H1 (cell line): ENCODE results near the gene DNASE1L1. TPM values are rescaled to one million over a fixed set of nuclear protein-coding genes. Genes with fewer than 3 reads are reported as not detected.

ENCODE experiments used
- CHD7 ChIP-seq: fragments of 300-600 bp; sonication (generic); IDR thresholded peaks from 2 replicates; pipeline ENCODE4 v1.7.1; 2012; ENCODE audit warnings: low read length, moderate library complexity, mild to moderate bottlenecking, inconsistent platforms; ENCODE audit not compliant: insufficient replicate concordance
- CTCF ChIP-seq, 3 experiments: IDR thresholded peaks; 1 replicate in 2 of 3; 2 replicates in 1 of 3; pipeline versions ENCODE4 v1.5.1 to v1.6.1; 2011; ENCODE audit warnings: low read length in 3 of 3, mild to moderate bottlenecking in 3 of 3, inconsistent platforms in 2 of 3, low read depth in 1 of 3, moderate library complexity in 1 of 3; ENCODE audit not compliant: insufficient read depth in 1 of 3; ENCODE audit errors: control extremely low read depth in 1 of 3
- JUND ChIP-seq: IDR thresholded peaks from 2 replicates; pipeline ENCODE4 v1.6.1; 2011; ENCODE audit warnings: mild to moderate bottlenecking, improper control_type of control experiment, low read length
- NRF1 ChIP-seq: IDR thresholded peaks from 2 replicates; pipeline ENCODE4 v1.6.1; 2011; ENCODE audit warnings: mild to moderate bottlenecking, low read depth, low read length, improper control_type of control experiment
- POU5F1 ChIP-seq: IDR thresholded peaks from 2 replicates; pipeline ENCODE4 v1.6.1; 2011; ENCODE audit warnings: low read depth, mild to moderate bottlenecking, low read length, moderate library complexity
- RNF2 ChIP-seq: fragments of 200-900, 300-1000 bp; sonication (generic); IDR thresholded peaks from 2 replicates; pipeline ENCODE4 v1.7.1; 2016; ENCODE audit warnings: borderline replicate concordance, low read depth, mild to moderate bottlenecking, antibody characterized with exemption, low read length; ENCODE audit not compliant: poor library complexity, severe bottlenecking; ENCODE audit errors: missing control alignments
- SP2 ChIP-seq: IDR thresholded peaks from 2 replicates; pipeline ENCODE4 v1.6.1; 2012; ENCODE audit warnings: mild to moderate bottlenecking, low read length, inconsistent platforms
- polyA plus RNA-seq, 7 experiments: library from polyadenylated mRNA; depleted of rRNA in 3 of 7; stranded (reverse) in 5 of 7; unstranded in 2 of 7; fragments of >200 nt in 5 of 7; fragments of 200-250 nt in 2 of 7; gene quantifications; 1 replicate in 5 of 7; 2 replicates in 1 of 7; 4 replicates in 1 of 7; pipeline versions ENCODE4 v1.2.1 to v1.2.3, GENCODE V29; 2011 to 2013; ENCODE audit warnings: missing spikeins in 2 of 7, mixed read lengths in 2 of 7
- total RNA-seq: library from RNA; stranded (reverse); fragmentation: NEBNext Ultra II Directional; extraction: Animal tissue kit (Norgen Biotek cat#: 25700); gene quantifications from 2 replicates; pipeline ENCODE4 v1.2.1, GENCODE V29; 2021

Gene DNASE1L1
- total and polyA plus RNA-seq, 2 of the 8 experiments (the other 6 are each of a cell fraction or from before 2014, with no cell fraction given), result 8.7 to 30.0 TPM

- TF ChIP-seq CHD7, result peak; percentile 70
- TF ChIP-seq SP2, result no peak
- TF ChIP-seq POU5F1, result no peak
- no peak for TF ChIP-seq CTCF (IDR thresholded peaks at IDR 0.05; ENCODE audit: control extremely low read depth in 1 of 3, insufficient read depth in 1 of 3, low read depth in 1 of 3, low read length in 3 of 3)
- no peak for TF ChIP-seq RNF2
- TF ChIP-seq JUND, result no peak
- no peak for TF ChIP-seq NRF1
These were observed 7.8 kb downstream of the DNASE1L1 start (continued) for GRCh38 chrX:154401045-154401799.
